22Rv1 (cell line): Measurements from ENCODE around the gene SAMD4A.

Experiments
- ZFX ChIP-seq: fragments of 450-650 bp; IDR thresholded peaks from 2 replicates; pipeline ENCODE4 v1.6.1; 2017; ENCODE audit warnings: antibody characterized with exemption, borderline replicate concordance
- TF ChIP-seq, protein P1 (sequence below): fragments of 450-650 bp; IDR thresholded peaks from 2 replicates; pipeline ENCODE4 v1.5.1; 2017; ENCODE audit warnings: mild to moderate bottlenecking

DNA sequence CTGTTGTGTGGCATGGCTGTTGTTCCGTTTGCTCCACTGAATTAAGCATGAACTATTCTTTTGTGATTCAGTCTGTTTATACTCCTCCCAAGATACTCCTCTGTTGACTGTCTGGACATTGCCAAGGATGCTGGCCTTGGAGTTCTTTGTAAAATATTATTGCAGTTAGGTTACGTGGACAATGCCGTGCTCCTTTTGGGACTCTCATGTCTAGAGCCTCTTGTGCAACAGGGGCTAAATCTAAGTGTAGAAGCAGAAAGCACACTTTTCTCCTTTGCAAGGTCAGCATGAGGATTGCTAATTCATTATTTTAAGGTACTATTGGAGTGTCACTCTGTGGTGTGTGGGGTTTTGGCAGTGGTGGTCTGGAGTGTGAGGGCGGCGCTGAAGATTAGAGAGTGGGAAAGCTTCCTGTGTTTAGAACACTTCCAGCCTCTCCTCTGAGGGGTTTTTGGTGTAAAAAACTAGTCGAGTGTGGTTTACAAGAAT lies 125.4 kb downstream of the SAMD4A start:
- TF ChIP-seq, protein P1, sequence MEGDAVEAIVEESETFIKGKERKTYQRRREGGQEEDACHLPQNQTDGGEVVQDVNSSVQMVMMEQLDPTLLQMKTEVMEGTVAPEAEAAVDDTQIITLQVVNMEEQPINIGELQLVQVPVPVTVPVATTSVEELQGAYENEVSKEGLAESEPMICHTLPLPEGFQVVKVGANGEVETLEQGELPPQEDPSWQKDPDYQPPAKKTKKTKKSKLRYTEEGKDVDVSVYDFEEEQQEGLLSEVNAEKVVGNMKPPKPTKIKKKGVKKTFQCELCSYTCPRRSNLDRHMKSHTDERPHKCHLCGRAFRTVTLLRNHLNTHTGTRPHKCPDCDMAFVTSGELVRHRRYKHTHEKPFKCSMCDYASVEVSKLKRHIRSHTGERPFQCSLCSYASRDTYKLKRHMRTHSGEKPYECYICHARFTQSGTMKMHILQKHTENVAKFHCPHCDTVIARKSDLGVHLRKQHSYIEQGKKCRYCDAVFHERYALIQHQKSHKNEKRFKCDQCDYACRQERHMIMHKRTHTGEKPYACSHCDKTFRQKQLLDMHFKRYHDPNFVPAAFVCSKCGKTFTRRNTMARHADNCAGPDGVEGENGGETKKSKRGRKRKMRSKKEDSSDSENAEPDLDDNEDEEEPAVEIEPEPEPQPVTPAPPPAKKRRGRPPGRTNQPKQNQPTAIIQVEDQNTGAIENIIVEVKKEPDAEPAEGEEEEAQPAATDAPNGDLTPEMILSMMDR = no peak
- no peak for TF ChIP-seq ZFX
